COLO829 (cell line): ENCODE measurements around the gene NAB1.
A peak's percentile ranks its signal among the peaks of the same experiment; 100 is the strongest.
"Not testable (repeated sequence)": the region's sequence is repeated elsewhere in the genome, so short reads cannot be mapped to it uniquely, and the experiment has no call there.

ENCODE experiments used
- DNase-seq: peaks from one replicate; pipeline ENCODE4 v3.0.0; 2012; ENCODE audit warnings: low spot score

NAB1 gene, protein sequence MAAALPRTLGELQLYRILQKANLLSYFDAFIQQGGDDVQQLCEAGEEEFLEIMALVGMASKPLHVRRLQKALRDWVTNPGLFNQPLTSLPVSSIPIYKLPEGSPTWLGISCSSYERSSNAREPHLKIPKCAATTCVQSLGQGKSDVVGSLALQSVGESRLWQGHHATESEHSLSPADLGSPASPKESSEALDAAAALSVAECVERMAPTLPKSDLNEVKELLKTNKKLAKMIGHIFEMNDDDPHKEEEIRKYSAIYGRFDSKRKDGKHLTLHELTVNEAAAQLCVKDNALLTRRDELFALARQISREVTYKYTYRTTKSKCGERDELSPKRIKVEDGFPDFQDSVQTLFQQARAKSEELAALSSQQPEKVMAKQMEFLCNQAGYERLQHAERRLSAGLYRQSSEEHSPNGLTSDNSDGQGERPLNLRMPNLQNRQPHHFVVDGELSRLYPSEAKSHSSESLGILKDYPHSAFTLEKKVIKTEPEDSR

DNA sequence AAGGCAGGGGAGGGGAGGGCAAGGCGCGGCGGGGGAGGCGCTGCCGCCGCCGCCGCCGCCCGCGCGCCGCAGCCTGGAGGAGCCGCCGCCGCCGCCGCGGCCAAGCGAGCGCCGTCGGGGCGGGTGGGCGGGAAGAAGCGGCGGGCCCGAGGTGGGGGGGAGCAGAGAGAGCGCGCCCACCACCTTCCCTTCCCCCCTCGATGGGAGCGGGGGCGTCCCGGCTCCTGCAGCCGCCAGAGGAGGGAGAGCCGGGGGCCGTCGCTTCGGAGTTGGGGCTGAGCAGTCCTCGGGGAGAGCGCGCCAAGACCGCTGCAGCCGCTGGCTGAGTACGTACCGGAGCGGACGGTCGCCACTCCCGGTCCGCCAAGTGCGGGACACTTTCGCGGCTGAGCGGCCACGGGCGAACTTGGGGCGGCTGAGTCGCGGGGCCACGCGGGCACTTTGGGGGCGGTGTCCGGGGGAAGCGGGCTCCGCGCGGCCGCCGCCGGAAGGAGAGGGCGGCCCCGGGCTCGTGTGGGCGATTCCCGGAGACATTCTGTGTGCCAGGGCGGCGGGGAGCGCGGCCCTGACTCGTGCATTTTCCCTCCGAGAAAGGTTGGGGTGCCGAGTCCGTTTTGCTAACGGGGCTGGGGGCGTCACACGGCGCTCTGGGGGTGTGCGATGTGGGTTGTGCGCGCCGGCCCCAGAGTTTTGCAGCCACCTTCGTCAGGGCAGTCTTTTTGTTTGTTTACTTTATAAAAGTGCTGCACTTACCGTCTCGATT is at the start of gene NAB1:
Gene NAB1, plus strand, starts transcription at position 49 of the 763 bp plus-strand sequence. CDS start 10,094 bp downstream, outside the sequence.
- DNase-seq = peak; percentile 17

DNA sequence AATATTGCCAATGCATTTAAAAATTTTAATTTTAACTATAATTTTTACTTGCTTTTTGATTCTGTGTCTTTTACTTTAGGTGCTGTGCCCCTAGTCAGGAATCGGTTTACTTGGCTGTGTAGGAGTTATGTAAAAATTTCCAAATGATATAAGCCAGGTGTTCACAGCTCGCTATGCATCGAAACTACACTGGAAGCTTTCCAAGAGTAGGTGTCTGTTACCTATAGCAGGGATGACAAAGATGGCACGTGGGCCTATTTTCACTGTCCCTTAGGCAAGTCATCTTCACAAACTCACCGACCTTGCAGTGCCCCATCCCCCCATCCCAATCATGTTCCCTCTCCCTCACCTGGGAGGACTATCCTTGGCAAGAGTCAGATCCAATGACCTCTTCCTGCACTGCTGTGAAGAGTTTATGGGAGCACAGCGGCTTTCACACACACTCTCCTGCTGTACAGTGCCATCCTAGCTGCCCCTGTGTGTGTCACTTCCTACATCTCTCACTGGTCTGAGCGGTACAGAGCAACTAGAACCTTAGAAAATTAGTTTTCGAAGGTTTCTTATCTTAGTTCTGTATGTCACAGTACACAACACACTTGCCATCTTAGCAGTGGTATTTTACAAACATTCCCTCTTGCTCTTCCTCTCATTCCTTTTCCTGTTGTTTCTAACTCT is 49.2 kb upstream of the NAB1 start:
- no peak for DNase-seq

DNA sequence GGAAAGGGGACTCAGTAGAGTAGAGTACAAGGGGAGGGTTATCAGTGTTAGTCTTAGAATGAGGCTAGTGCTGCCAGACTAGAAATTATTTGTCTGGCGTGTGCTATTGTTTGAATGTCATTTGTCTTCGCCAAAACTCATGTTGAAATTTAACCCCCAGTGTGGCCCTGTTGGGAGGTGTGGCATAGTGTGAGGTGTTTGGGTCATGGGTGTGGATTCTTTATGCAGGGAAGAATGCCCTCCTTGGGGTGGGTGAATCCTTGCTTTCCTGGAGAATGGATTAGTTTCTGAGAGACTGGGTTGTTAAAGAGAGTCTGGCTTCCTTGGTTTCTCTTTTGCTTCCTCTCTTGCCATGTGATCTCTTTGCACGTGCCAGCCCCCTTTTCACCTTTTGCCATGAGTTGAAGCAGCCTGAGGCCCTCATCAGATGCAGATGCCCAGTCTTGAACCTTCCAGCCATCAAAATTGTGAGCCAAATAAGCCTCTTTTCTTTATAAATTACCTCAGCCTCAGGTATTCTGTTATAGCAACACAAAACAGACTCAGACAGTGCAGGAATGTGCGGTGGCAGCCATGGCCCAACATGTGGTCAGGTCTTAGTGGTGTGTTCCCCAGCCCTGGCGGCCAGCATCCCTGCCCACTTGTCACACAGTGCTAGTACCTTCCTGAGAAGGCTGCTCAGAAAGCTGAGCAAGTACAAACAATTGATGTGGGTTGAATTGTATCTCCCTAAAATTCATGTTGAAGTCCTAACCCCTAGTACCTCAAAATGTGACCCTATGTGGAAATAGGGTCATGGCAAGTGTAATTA is 48.4 kb upstream of the NAB1 start:
- no peak for DNase-seq

DNA sequence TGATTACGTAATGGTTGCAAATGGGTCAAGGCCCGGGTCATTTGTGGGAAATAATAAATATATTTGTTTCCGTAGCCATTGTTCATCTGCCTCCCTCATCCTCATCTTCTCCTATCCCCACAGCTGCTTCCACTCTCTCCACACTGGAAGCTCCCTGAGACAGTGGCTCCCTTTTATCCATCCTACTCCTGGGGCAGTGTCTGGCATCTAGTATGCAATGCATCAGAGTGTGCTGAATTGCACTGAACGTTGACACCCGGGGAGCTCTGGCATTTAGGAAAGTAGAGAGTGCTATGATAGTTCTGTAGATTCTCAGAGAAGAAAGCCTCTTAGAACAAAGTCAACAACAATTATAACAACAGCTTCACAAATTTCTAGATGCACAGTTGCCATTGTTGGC is 45.5 kb upstream of the NAB1 start:
- DNase-seq = no peak

DNA sequence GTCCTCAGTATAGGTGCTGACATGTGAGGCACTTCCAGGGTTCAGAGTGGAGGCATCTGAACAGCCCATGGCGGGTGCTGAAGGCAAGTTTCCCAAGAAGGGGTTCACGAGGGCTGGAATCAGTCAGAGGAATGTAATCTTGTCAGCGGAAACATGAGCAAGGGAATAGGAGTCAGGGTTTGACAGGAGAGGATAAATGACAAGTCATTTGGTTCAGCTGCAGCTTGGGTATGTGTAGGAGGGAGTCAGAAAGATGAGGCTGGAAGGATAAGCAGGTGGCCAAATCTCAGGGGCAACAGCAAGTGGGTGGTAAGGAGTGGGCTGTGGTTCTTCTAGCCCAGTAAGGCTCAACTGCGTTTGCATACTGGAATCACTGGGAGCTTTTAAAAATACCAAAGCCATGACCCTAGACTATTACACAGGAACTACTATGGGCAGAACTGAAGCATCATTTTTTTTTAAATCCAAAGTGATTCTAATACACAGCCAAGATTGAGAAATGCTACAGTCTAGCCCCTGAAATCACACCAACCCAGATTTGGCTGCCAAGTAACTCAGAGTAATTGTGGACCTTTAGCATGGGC is 41.8 kb upstream of the NAB1 start:
- DNase-seq = no peak

DNA sequence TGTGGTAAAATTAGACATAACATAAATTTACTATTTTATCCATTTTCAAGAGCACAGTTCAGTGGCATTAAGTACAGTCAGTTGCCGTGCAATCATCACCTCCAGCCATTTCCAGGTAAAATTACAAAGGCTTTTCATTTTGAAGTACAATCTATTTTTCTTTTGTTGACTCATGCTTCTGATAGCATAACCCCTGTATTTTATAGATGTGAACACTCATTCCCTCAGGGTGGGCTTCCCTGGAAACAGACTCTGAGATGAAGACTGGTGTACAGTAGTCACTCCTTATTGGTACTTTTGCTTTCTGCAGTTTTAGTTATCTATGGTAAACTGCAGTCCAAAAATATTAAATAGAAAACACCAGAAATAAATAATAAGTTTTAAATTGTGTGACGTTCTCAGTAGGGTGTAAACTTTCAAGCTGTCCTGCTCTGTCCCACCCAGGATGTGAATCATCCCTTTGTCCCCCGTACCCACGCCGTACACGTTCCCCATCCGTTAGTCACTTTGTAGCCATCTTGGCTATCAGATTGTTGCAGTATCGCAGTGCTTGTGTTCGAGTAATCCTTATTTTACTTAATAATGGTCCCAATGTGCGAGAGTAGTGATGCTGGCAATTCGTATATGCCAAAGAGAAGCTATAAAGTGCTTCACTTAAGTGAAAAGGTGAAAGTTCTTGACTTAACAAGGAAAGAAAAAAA is 41.1 kb upstream of the NAB1 start:
- no peak for DNase-seq

DNA sequence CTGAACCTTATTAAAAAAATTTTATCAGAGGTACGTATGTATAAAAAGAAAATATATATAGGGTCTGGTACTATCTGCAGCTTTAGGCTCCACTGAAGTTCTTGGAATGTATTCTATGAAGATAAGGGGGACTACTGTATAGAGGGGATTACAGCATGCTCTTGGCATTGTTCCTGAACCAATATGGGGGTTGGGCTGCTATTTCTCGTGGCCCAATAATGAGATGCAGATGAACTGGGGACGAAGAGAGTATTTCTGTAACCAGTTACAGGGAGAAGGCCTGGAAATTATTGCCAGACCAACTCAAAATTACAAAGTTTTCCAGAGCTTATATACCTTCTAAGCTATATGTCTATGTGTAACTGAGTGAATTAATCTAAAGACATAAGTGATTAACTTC is 40.0 kb upstream of the NAB1 start:
- not testable (repeated sequence) for DNase-seq

DNA sequence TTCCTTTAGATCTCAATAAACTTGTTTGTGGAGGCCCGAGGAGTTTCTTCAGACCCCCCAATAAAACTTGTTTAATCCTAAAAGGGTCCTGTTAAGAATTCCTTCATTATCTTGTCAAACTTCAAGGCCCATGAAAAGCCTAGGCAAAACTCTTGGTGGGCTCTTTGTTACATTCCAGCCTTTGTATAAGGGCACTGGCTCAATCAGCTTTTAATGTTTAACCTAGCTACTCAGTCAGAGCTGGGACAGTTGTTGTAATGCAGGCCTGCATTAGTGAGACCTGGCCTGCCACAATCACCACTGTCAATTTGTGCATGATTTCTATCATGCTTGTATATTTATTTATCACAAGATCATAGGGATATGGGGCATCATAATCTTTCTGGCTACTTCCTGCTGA is 39.5 kb upstream of the NAB1 start:
- DNase-seq = not testable (repeated sequence)

DNA sequence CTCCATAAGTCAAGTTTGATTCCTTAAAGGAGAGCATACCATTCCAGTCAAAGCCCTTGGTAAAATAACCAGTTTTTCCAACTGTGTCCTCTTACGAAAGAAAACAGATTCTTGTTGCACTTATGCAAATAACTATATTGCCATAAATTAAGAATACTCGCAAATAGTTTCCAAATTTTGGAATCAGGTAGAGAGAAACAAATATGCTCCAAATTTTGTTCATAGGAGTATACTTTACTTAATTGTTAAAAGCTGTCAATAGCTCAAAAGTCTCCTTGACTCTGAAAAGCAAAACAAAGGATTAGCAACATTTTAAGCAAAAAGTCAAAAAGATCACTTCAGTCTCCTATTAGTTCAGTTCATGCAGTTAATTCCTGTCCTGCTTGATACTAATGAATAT is 38.4 kb upstream of the NAB1 start:
- not testable (repeated sequence) for DNase-seq

DNA sequence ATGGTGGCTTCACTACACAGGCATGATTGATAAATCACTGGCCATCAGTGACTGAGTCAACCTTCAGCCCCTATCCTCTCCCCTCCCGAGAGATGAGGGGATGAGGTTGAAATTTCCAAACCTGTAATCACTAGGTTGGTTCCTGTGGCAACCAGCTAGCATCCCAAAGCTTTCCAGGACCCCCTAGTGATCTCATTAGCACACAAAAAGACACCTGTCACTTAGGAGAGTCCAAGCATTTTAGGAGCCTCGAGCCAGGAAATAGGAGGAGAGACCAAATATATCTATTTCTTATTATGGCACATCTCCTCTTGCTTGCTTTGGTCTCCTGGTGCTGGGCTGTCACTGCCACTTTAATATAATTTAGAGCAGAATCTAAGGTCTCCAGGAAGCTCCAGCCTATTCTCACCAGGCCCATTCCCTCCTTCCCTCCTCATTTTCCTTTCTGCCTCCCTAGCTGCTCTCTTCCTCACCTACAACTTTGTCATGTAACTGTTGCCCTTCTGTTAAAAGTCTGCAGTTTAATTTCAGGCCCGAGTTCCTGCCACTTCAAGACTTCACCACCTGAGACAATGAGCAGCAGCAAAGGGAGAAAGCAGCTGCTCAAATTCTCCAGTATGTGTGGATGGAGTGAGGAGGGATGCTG is 33.2 kb upstream of the NAB1 start:
- DNase-seq = no peak

DNA sequence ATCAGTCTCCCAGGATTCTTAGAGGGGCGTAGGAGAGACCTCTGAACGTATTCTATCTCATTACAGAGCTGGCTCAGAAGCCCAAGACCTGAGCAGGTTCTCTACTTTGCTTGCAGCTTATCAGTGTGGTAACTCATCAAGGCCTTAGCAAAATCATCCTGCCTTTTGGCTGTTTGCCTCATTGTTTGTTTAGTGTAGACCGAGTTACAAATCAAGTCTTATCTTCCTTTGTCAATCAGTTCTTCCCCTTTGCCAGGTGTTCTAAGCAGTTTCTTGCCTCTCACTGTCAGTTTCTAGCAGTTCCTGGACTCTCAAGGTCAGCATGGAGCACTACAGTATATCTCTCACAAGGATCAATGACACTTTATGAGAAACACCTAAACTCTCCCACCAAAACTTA is 30.9 kb upstream of the NAB1 start:
- DNase-seq = no peak

DNA sequence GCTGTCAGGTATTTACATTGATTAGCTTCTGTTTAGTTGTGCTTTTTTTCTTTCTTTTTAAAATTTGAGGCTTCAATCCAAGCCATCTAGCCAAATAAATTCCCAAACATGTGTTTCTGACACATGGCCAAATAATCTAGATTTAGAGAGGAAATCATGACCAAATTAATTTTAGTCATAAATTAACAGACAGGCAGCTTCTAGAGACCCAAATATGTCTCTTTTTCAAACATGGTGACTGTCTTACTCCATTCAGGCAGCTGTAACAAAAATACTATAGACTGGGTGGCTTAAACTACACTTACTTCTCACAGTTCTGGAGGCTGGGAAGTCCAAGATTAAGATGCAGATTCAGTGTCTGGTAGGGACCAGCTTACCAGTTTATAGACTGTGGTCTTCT is 23.2 kb upstream of the NAB1 start:
- DNase-seq = no peak

DNA sequence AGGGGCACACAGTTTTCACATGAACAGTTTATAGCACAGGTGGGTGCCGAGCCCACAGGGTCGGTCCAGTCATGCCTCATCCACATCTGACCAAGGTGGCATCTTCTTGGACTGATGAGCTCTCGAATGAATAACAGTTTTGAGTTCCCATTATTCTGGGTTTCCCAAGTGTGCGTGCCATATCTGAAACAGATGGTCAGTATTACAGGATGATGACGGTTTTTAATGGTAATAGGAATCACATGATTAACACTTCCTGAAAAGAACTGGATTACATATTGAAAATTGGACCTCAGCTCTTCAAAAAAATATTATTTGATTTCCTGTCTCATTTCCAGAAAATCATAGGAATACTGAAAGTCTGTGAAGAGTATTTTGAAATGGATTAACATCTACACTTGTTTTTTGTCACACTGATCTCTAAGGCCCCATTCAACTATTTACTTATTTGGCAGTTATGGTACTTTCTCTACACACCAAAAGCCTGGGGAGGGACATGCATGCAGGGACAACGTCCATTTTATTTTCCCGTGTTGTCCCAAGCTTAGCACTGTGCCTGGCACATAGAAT is 22.2 kb upstream of the NAB1 start:
- no peak for DNase-seq

DNA sequence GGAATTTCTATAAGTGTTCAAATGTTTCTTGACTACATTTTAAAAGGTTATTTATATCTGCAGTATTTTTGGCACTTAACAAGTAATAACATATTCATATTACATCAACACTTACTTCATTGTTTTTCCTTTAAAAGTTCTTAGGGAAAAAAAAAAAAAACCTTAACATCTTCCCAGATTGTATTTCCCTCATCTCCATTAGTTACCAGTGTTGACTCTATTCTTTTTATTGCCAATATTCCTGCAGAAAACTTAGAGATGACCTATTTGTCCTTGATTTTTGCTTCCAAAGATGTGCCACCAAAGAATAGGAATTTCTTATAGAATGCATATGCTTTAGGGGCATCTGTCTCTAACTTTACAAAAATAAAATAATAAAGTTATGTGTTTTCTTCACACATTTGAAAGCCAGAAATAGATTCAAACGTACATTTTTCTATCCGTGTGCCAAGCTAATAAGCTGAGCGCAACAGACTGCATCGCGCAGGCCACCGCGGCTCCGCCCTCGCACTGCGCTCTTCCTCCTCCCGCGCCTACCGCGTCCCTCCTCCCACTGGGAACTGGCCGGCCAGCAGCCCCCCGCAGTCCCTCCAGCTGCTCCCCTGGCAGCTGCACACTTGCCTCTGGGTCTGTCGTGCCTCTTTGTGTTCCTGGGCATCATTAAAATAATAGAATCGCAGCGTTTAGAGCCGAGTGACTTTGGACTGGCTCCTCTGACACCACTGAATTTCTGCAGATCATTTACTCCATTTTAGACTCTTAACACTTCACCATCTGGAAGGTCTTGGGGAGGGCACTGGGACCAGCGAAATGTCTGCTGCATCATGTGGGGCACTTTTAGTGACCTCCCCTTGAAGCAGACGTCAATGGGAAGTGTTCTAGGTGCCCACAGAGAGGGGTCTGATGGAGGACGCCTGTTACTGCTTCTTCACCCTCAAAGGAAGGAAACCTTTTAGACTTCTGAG is 21.2 kb upstream of the NAB1 start:
- DNase-seq = no peak

DNA sequence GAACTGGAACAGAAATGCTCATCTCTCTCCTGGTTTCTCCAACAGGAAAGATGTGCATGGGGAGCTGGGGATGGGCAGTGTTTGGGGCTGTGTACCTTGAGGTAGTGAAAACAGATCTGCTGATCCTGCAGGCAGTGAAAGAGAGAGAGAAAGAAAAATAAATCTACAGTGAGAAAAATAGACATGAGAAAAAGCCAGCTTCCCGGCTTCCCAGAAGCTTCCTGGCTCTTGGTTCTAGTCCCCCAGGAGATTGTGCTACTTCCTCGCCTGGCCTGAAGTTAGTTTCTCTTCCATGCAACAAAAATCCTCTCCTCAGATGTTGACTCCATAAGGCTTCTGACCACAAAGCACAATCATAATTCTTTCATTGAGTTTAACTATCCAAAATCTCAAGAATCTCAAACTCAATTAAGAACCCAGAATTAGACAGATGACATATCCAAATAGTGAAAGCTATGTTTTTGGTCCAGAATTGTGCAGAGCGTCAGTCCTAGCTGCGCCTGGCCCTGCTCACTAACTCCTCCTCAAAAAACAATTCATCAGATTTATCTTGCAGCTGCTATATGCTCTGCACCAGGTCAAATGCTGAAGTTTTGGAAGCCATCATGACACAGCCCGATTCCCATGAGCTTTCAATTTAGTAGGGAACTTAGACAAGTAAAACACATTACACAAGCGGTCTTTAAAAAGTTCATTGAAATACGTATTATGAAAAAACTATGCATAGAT is 20.1 kb upstream of the NAB1 start:
- no peak for DNase-seq

DNA sequence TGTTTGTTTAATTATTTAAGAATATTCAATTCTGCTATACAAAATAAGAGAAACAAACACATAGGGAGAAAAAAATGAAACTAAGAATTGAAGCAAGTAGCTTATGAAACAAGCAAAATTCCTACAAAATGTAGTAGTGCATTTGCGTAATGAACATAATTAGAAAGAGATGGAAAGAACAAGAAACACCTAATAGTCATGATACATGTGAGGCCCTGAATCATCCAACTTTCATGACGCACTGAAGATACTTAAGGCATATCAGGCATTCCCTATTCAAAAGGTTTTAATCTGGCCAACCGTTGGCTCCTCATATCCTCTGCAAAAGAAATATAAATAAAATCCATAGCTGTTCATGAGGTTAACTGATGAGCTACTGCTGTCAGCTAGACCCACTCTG is 14.5 kb upstream of the NAB1 start:
- no peak for DNase-seq

DNA sequence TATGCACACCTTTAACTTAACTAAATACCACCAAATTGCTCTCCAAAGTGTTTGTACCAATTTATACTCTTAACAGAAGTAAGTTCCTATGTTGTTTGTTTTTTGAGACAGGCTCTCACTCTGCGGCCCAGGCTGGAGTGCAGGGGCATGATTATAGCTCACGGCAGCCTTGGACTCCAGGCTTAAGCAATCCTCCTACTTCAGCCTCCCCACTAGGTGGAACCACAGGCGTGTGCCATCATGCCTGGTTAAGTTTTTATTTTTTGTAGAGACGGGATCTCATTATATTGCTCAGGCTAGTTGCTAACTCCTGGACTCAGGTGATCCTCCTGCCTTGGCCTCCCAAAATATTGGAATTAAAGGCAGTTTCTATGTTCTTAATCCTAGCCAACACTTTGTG is 13.1 kb upstream of the NAB1 start:
- no peak for DNase-seq

DNA sequence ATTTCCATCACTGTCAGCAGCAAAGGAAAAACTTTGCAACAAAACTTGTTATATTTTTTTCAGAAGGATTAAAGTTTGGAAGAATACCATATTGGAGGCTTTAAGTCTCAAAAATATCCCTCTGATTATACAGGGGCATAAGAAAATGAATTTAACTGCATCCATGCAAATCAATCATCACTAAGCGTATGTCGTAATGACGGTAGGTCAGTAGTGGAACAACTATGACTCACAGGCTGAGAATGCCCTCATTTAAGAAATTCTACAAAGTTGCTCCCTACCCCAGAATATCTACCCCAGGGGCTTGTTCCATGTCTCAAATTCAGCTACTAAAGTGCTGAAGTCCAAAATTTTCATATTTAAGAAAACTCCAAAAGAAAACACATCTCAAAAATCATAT is 12.5 kb upstream of the NAB1 start:
- DNase-seq = peak; percentile 32
